AG09319 (cell line): ENCODE results near the gene SNAI1.

Experiments used
- DNase-seq: peaks from one replicate; pipeline ENCODE4 v3.0.0-alpha.2; 2010; ENCODE audit warnings: low read depth; ENCODE audit errors: extremely low read depth
- CTCF ChIP-seq: IDR thresholded peaks from 2 replicates; pipeline ENCODE4 v1.5.1; 2011; ENCODE audit warnings: low read depth, mild to moderate bottlenecking, inconsistent platforms, low read length, moderate library complexity

SNAI1 gene

DNA sequence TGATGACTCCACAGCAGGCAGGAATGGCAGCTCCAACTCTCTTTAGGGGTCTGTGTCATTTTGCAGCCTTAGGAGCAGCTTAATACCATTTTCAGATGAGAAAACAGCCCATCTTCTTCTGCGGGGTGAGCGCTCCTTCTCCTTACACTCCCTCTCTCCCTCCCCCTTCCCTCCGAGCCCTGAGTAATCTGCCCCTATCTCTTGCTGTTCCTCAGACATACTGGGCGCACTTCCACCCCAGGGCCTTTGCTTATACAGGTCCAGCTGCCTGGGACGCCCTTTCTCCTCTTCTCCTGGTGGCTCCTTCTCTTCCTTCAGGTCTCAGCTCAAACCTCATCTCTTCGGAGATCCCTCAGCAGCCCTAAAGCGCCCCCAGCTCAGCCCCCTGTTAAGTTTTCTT lies 54.8 kb downstream of the SNAI1 start:
- TF ChIP-seq CTCF, result no peak

GRCh38 chr20:50038169-50038568 lies 55.4 kb downstream of the SNAI1 start:
- TF ChIP-seq CTCF, result no peak
- DNase-seq, result no peak

More for the DNA sequence above, 54.8 kb downstream of the SNAI1 start:
- DNase-seq, result no peak
